Type B pancreatic cell (in vitro differentiated cells): ENCODE measurements around the gene GMPR. TPM values are rescaled to one million over a fixed set of nuclear protein-coding genes. Genes with fewer than 3 reads are reported as not detected.

Source experiments
- DNase-seq: peaks from one replicate; pipeline ENCODE4 v3.0.0; 2021; ENCODE audit warnings: mixed read lengths; ENCODE audit not compliant: unreplicated experiment; ENCODE audit errors: extremely low spot score
- H3K27ac Mint-ChIP-seq: 2 replicates; pipeline ENCODE4 v1.8.0; 2021; ENCODE audit warnings: mild to moderate bottlenecking, mixed read lengths
- H3K27me3 Mint-ChIP-seq: 2 replicates; pipeline ENCODE4 v1.8.0; 2021; ENCODE audit warnings: mixed read lengths
- H3K36me3 Mint-ChIP-seq: 2 replicates; pipeline ENCODE4 v1.8.0; 2021; ENCODE audit warnings: mixed read lengths
- H3K4me1 Mint-ChIP-seq: one replicate; pipeline ENCODE4 v1.8.0; 2021; ENCODE audit warnings: mixed read lengths; ENCODE audit not compliant: unreplicated experiment
- H3K4me3 Mint-ChIP-seq: 2 replicates; pipeline ENCODE4 v1.8.0; 2021; ENCODE audit warnings: mild to moderate bottlenecking, mixed read lengths
- H3K9me3 Mint-ChIP-seq: 2 replicates; pipeline ENCODE4 v1.8.0; 2021; ENCODE audit warnings: mixed read lengths
- total RNA-seq: library from RNA; stranded (reverse); gene quantifications from 2 replicates; pipeline ENCODE4 v1.2.1, GENCODE V29; 2021; ENCODE audit warnings: low replicate concordance
- TF ChIP-seq, protein P1 (sequence below): fragments of 200-600 bp; sonication (generic); conservative IDR thresholded peaks from 2 replicates; pipeline ENCODE4 v1.5.0; 2021; ENCODE audit warnings: antibody characterized with exemption, mild to moderate bottlenecking

GMPR gene
- total RNA-seq, 1 donor from 2014 or later, result 3.8 TPM

DNA sequence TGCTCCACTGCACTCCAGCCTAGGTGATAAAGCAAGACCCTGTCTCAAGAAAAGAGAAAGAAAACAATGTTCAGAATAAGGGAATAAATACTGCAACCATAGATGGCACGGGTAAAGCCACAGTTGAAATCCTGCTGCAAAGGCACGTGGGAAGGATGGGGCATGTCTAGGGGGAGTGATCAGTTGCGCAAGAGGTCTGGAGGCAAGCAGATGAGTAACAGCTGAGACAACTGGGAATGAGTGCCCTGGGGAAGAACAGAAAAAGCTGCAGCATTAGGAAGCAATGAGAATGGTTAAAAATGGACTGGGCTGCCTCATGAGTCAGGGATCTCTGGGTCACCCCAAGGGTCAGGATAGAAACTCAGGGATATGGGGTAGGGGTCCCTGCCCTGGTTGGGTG is 96.3 kb downstream of the GMPR start:
- no peak overlapping the region for H3K4me3 Mint-ChIP-seq
- H3K36me3 Mint-ChIP-seq, result peaks cover 4% of the 10 kb centered on the region
- no peaks in the 10 kb centered on the region for H3K27me3 Mint-ChIP-seq
- TF ChIP-seq, protein P1, sequence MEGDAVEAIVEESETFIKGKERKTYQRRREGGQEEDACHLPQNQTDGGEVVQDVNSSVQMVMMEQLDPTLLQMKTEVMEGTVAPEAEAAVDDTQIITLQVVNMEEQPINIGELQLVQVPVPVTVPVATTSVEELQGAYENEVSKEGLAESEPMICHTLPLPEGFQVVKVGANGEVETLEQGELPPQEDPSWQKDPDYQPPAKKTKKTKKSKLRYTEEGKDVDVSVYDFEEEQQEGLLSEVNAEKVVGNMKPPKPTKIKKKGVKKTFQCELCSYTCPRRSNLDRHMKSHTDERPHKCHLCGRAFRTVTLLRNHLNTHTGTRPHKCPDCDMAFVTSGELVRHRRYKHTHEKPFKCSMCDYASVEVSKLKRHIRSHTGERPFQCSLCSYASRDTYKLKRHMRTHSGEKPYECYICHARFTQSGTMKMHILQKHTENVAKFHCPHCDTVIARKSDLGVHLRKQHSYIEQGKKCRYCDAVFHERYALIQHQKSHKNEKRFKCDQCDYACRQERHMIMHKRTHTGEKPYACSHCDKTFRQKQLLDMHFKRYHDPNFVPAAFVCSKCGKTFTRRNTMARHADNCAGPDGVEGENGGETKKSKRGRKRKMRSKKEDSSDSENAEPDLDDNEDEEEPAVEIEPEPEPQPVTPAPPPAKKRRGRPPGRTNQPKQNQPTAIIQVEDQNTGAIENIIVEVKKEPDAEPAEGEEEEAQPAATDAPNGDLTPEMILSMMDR, result no peak
- DNase-seq, result no peak
- H3K4me1 Mint-ChIP-seq, result peaks cover 17% of the 10 kb centered on the region
- H3K9me3 Mint-ChIP-seq, result no peaks in the 10 kb centered on the region
- H3K27ac Mint-ChIP-seq, result no peak overlapping the region

DNA sequence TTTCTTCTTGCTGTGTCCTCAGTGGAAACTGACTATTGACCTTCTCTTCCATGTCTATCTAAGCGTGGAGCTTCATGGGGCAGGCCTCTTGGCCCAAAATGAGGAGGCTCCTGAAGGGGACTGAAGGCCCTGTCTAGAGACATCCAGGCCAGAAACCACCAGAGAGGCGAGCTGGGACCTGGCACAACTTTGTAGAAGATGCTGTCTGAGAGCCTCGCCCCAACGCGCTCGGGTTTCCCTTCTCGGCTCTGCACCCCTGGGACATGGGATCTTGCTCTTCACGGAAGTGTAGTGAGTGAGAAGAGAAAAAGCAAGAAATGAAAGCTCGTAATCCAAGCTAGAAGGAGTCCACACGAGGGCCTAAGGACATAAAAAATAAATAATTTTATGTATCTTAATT is 96.8 kb downstream of the GMPR start:
- H3K27ac Mint-ChIP-seq, result no peak overlapping the region
- DNase-seq, result no peak
- no peak overlapping the region for H3K4me3 Mint-ChIP-seq
- peaks cover 17% of the 10 kb centered on the region for H3K4me1 Mint-ChIP-seq
- TF ChIP-seq, protein P1, result no peak
- H3K27me3 Mint-ChIP-seq, result no peaks in the 10 kb centered on the region
- H3K36me3 Mint-ChIP-seq, result peaks cover 4% of the 10 kb centered on the region
- no peaks in the 10 kb centered on the region for H3K9me3 Mint-ChIP-seq

DNA sequence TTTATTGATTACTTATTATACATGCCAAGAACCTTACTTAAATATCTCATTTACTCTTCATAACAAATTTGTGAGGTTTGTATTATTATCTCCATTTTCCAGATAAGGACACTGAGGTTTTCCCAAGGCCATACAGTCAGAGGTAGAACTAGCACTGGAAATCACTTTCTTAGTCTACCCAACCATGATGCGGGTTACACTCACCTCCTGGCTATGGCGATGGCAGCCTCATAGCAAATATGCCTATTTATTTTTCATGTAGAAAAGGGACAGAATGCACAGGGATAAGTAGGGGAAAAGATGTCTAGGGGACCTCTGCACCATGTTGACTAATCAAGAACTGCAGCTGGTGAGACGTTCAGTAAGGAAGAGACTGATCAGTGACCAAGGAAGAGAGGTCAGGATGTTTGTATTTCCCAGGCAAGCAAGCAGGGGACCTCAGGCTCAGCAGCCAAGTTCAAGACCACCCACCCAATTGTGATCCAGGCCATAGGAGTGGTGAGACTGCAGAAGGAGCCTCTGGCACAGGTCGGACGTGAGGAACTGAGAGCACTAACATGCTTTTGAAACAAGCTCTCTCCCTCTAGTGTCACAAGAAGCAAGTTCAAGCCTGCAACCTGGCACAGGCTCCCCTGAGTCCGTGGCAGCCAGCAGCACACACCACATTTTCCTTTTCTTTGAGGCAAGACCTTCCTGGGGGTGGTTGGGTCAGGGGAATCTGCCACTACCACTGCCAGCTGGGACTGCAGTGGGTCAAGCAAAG is 97.8 kb downstream of the GMPR start:
- TF ChIP-seq, protein P1, result no peak
- Mint-ChIP-seq H3K9me3 (no peaks in the 10 kb centered on the region), H3K4me3 (no peak overlapping the region), H3K27ac (no peak overlapping the region), H3K36me3 (peaks cover 4% of the 10 kb centered on the region), H3K4me1 (peaks cover 17% of the 10 kb centered on the region), H3K27me3 (no peaks in the 10 kb centered on the region)
- DNase-seq, result no peak

DNA sequence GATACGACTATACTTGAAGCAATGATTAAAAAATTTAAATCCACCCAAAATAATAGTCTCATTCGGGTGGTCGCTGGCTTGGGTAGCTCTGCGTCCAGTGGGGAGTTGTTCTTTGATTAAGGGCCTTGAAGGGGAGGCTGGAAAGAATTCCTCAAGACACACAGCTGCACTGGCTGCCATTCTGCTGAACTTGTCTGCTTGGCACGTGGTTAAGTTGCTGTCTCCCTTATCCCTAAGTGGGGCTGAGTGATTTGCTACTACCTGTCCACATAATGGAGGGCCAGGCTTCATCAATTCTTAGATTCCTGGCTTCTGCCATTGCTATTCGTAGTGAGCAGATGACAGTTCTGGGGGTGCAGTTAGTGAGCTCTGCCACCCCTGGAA is 98.5 kb downstream of the GMPR start:
- Mint-ChIP-seq H3K27ac (no peak overlapping the region), H3K9me3 (no peaks in the 10 kb centered on the region)

DNA sequence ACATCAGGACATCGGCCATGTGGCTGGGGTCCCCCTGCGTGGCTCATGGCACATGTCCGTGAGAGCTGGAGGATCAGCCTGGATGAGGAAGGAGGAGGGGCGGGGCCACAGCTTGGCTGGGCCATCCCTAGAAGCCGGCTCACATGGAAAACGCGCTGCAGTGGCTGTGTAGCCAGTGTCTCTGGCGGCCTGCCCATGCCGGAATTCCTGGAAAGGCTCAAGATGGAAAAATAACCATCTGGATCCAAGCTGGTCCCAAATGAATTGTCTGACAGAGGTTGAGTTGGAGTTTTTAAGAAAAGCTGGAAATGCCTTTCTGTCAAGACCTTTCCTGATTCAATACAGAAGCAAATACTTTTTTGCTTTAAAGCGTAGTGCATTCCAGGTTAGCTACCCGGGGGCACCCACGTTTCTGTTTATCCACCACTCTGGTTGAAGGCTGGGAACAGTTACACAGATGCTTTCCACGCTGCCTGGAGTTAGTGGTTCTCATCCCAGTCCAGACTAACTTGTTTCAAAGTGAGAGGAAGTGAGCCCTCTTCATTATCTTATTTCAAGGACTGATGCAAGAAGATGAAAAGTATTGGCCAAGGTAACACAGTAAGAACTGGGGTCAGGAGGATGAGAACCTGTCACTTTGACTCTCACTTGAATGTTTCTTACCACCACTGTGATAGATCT is 99.0 kb downstream of the GMPR start:
- no peak overlapping the region for H3K27ac Mint-ChIP-seq
- peaks cover 18% of the 10 kb centered on the region for H3K4me1 Mint-ChIP-seq
- TF ChIP-seq, protein P1, result no peak
- H3K4me3 Mint-ChIP-seq, result no peak overlapping the region
- peaks cover 1% of the 10 kb centered on the region for H3K9me3 Mint-ChIP-seq
- DNase-seq, result no peak
- no peaks in the 10 kb centered on the region for H3K27me3 Mint-ChIP-seq
- peaks cover 5% of the 10 kb centered on the region for H3K36me3 Mint-ChIP-seq

More for the DNA sequence above, 98.5 kb downstream of the GMPR start:
- Mint-ChIP-seq H3K27me3 (no peaks in the 10 kb centered on the region), H3K4me3 (no peak overlapping the region), H3K4me1 (peaks cover 17% of the 10 kb centered on the region), H3K36me3 (peaks cover 4% of the 10 kb centered on the region)
- no peak for DNase-seq
- TF ChIP-seq, protein P1, result no peak
